B cell (primary cell): ENCODE measurements around the gene ZNF609. TPM values are rescaled to one million over a fixed set of nuclear protein-coding genes. Genes with fewer than 3 reads are reported as not detected.

Experiments
- ATAC-seq: fragments of 200-7000 bp; cut with Tn5 transposase; one replicate; pipeline ENCODE4 v1.10.0; 2021; ENCODE audit warnings: low read depth, mild to moderate bottlenecking, moderate number of reproducible peaks, moderate library complexity
- CTCF ChIA-PET: fragments of 350-600 bp; sonication (Branson Sonifier 250); formaldehyde crosslinking; loops from one replicate; lab custom pipeline; 2021; ENCODE audit warnings: antibody characterized with exemption, inconsistent platforms; lab: Charles Lee
- POLR2A ChIA-PET: fragments of 350-600 bp; sonication (Branson Sonifier 250); formaldehyde crosslinking; loops from one replicate; lab custom pipeline; 2021; ENCODE audit warnings: antibody characterized with exemption; lab: Charles Lee
- DNase-seq: peaks from one replicate; pipeline ENCODE4 v3.0.0; 2013
- H2AFZ ChIP-seq: 2 replicates; pipeline ENCODE4 v1.6.1; 2012; ENCODE audit warnings: mild to moderate bottlenecking, low read depth, low read length; ENCODE audit not compliant: insufficient read depth, poor library complexity, severe bottlenecking
- H3K27ac ChIP-seq, 2 donors: 1 replicate in 1 of 2; 2 replicates in 1 of 2; pipeline ENCODE4 v1.5.1; 2012 to 2013; ENCODE audit warnings: low read length in 2 of 2, mild to moderate bottlenecking in 2 of 2, moderate library complexity in 1 of 2
- H3K27me3 ChIP-seq, 4 experiments: fragments of 200-600 bp in 1 of 4; sonication (generic) in 1 of 4; replicated peaks in 1 of 4; 1 replicate in 2 of 4; 2 replicates in 2 of 4; pipeline versions ENCODE4 v1.6.1 to v1.7.0; 2013 to 2016; ENCODE audit warnings: low read length in 3 of 4, mild to moderate bottlenecking in 2 of 4, mixed read lengths in 1 of 4, moderate library complexity in 1 of 4; ENCODE audit not compliant: insufficient read depth in 4 of 4, control insufficient read depth in 3 of 4; ENCODE audit errors: control extremely low read depth in 1 of 4
- H3K36me3 ChIP-seq, 2 experiments: replicated peaks in 1 of 2; 1 replicate in 1 of 2; 2 replicates in 1 of 2; pipeline versions ENCODE4 v1.6.1 to v1.7.1; 2013; ENCODE audit warnings: low read length in 1 of 2; ENCODE audit not compliant: insufficient read depth in 2 of 2, control insufficient read depth in 1 of 2; ENCODE audit errors: control extremely low read depth in 1 of 2, extremely low read depth in 1 of 2
- H3K4me1 ChIP-seq, 2 donors: fragments of 200-600 bp in 1 of 2; sonication (generic) in 1 of 2; 1 replicate in 1 of 2; 2 replicates in 1 of 2; pipeline versions ENCODE4 v1.5.1 to v1.6.1; 2013 to 2017; ENCODE audit warnings: low read length in 2 of 2; ENCODE audit not compliant: control insufficient read depth in 2 of 2, insufficient read depth in 2 of 2
- H3K4me2 ChIP-seq: replicated peaks from 2 replicates; pipeline ENCODE3; 2012; ENCODE audit warnings: mild to moderate bottlenecking, low read depth, low read length; ENCODE audit not compliant: poor library complexity, severe bottlenecking
- H3K4me3 ChIP-seq, 5 experiments: fragments of 200-600 bp in 1 of 5; sonication (generic) in 1 of 5; 1 replicate in 3 of 5; 2 replicates in 2 of 5; pipeline versions ENCODE4 v1.5.1 to v1.7.0; 2011 to 2016; ENCODE audit warnings: low read length in 4 of 5, mild to moderate bottlenecking in 4 of 5, low read depth in 2 of 5, control low read depth in 1 of 5, moderate library complexity in 1 of 5; ENCODE audit not compliant: insufficient read depth in 1 of 5; ENCODE audit errors: control extremely low read depth in 1 of 5, extremely low read depth in 1 of 5
- H3K79me2 ChIP-seq: fragments of 200-600 bp; sonication (generic); one replicate; pipeline ENCODE4 v1.6.0; 2016; ENCODE audit warnings: low read length; ENCODE audit not compliant: control insufficient read depth, insufficient read depth
- H3K9ac ChIP-seq: fragments of 200-600 bp; sonication (generic); 2 replicates; pipeline ENCODE4 v1.6.1; 2017; ENCODE audit warnings: mild to moderate bottlenecking, low read length, moderate library complexity
- H3K9me3 ChIP-seq, 3 donors: one replicate each; pipeline versions ENCODE4 v1.6.1 to v1.7.1; 2013; ENCODE audit warnings: low read length in 2 of 3; ENCODE audit not compliant: control insufficient read depth in 2 of 3, insufficient read depth in 1 of 3; ENCODE audit errors: control extremely low read depth in 1 of 3
- H4K20me1 ChIP-seq: 2 replicates; pipeline ENCODE4 v1.6.0; 2012; ENCODE audit warnings: mild to moderate bottlenecking, low read length; ENCODE audit not compliant: insufficient read depth, control insufficient read depth, poor library complexity, severe bottlenecking
- H3K27ac Mint-ChIP-seq: one replicate; pipeline ENCODE4 v1.8.0; 2021; ENCODE audit warnings: mixed read lengths
- H3K27me3 Mint-ChIP-seq: one replicate; pipeline ENCODE4 v1.8.0; 2021; ENCODE audit warnings: mixed read lengths
- H3K4me1 Mint-ChIP-seq: one replicate; pipeline ENCODE4 v1.8.0; 2021; ENCODE audit warnings: mixed read lengths
- H3K4me3 Mint-ChIP-seq: one replicate; pipeline ENCODE4 v1.8.0; 2021; ENCODE audit warnings: mixed read lengths
- H3K9me3 Mint-ChIP-seq: one replicate; pipeline ENCODE4 v1.8.0; 2022; ENCODE audit warnings: mixed read lengths; ENCODE audit not compliant: insufficient read depth
- CTCF ChIP-seq: fragments of 200-600 bp; IDR thresholded peaks from one replicate; pipeline ENCODE4 v1.8.0; 2022; ENCODE audit warnings: antibody characterized with exemption, mild to moderate bottlenecking
- EZH2 ChIP-seq: IDR thresholded peaks from 2 replicates; pipeline ENCODE4 v1.6.1; 2012; ENCODE audit warnings: borderline replicate concordance, low read depth, mild to moderate bottlenecking, moderate library complexity, low read length; ENCODE audit not compliant: insufficient read depth, poor library complexity, severe bottlenecking
- WGBS: methylation state at CpG from one replicate; pipeline ENCODE4 v1.1.5; 2013; ENCODE audit warnings: missing lambda C conversion rate; ENCODE audit not compliant: insufficient coverage; 5-methylcytosine and 5-hydroxymethylcytosine counted together
- intact Hi-C: fragments of 100-400 bp; cut with micrococcal nuclease; formaldehyde crosslinking; loops from one replicate; pipeline ENCODE4 v1.10.0; 2022
- polyA plus RNA-seq: library from polyadenylated mRNA; depleted of rRNA; stranded (reverse); fragments of >200 nt; gene quantifications from 2 replicates; pipeline ENCODE4 v1.2.3, GENCODE V29; 2012
- total RNA-seq, 2 donors: library from RNA; stranded (reverse); fragments of 120-200 nt in 1 of 2; gene quantifications; 1 replicate in 1 of 2; 2 replicates in 1 of 2; pipeline versions ENCODE4 v1.2.3 to v1.2.4, GENCODE V29; 2013 to 2022

The ZNF609 gene
- total and polyA plus RNA-seq, 2 donors (not counting 1 experiment from before 2014, with no cell fraction given) = 5.8 to 32.9 TPM

- no peak for DNase-seq
- 77% methylated on average over 2 of the region's 2 CpGs for WGBS
- intact Hi-C loops = no loop called here
Observed at GRCh38 chr15:64680097-64680496, 219.7 kb downstream of the ZNF609 start.

More at GRCh38 chr15:64680097-64680496, 219.7 kb downstream of the ZNF609 start:
- H3K36me3 ChIP-seq = peaks cover 3 to 65% of the 10 kb centered on the region in 2 experiments
- no peaks in the 10 kb centered on the region for H3K4me1 ChIP-seq
- Mint-ChIP-seq H3K27ac (no peak overlapping the region), H3K4me1 (no peaks in the 10 kb centered on the region), H3K4me3 (no peak overlapping the region), H3K9me3 (no peaks in the 10 kb centered on the region), H3K27me3 (no peaks in the 10 kb centered on the region)
- H3K4me3 ChIP-seq = no peak overlapping the region
- TF ChIP-seq CTCF (no peak), EZH2 (no peak)
- no peaks in the 10 kb centered on the region for H3K27me3 ChIP-seq
- no peak for ATAC-seq
- H3K79me2 ChIP-seq = no peaks in the 10 kb centered on the region
- H2AFZ ChIP-seq = no peak overlapping the region
- ChIA-PET CTCF (interaction anchor here (0.6 to 25.3 kb wide), 5 partner anchors 13 to 253 kb away, joined by 3 to 549 read pairs (median 3); no protein-coding TSS in a partner anchor), POLR2A (no interaction called here)
- no peaks in the 10 kb centered on the region for H3K9me3 ChIP-seq
- H4K20me1 ChIP-seq = no peaks in the 10 kb centered on the region
- H3K4me2 ChIP-seq = no peak overlapping the region
- no peak overlapping the region for H3K9ac ChIP-seq
- no peak overlapping the region for H3K27ac ChIP-seq
